ENCODE measurements around the gene GPD2. TPM values are rescaled to one million over a fixed set of nuclear protein-coding genes. Genes with fewer than 3 reads are reported as not detected.

The GPD2 gene
- total and polyA plus RNA-seq, 10 of the 15 experiments (the other 5 are each of a cell fraction or from before 2014, with no cell fraction given) = 10.0 to 73.5 (median 43.4) TPM

DNA sequence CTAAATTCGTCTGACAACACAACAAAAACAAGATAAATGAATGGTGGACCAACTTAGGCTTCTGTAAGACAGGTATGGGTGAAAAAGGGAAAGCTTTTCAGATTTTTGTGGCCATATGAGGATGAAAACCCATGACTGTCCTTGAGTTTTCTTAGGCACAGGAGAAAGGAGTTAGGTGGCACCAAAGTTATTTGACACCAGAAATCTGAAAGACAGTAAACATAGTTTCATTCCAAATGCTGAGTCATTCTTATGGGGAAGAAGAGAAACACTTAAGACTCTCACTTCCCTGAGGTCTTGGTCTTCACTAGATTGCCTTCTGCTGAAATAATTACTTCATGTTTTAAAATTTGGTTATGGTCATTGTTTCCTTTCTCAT is 5.2 kb upstream of the GPD2 start (continued):
- TF ChIP-seq MYB (IDR thresholded peaks at IDR 0.05; ENCODE audit: borderline replicate concordance, low read depth, low read length) (no peak), ZNF24 (IDR thresholded peaks at IDR 0.05) (no peak), RAD51 (IDR thresholded peaks at IDR 0.05) (no peak), SKIL (IDR thresholded peaks at IDR 0.05; ENCODE audit: low read depth, poor library complexity, severe bottlenecking) (peak; percentile 55), SRF (IDR thresholded peaks at IDR 0.05; ENCODE audit: low read depth in 2 of 2, low read length in 2 of 2) (no peak), IKZF1 (conservative IDR thresholded peaks at IDR 0.05) (peak; percentile 85), IKZF2 (IDR thresholded peaks at IDR 0.05) (peak; percentile 86 to 88), NFIC (IDR thresholded peaks at IDR 0.05; ENCODE audit: low read depth, low read length) (peak; percentile 82), BHLHE40 (IDR thresholded peaks at IDR 0.05; ENCODE audit: borderline replicate concordance in 1 of 2, low read depth in 2 of 2, low read length in 1 of 2) (0 out of 4 replicates have a peak, but pooled peaks of 1 of the 2 experiments have one; percentile 16), POLR2AphosphoS2 (IDR thresholded peaks at IDR 0.05; ENCODE audit: low read depth, low read length) (no peak), NBN (IDR thresholded peaks at IDR 0.05) (0 out of 2 replicates have a peak, but pooled peaks have one; percentile 33), BCL11A (IDR thresholded peaks at IDR 0.05; ENCODE audit: low read depth, low read length) (peak; percentile 37; the same call in 1 of the 2 replicates), CHD4 (IDR thresholded peaks at IDR 0.05) (no peak), ZBTB33 (IDR thresholded peaks at IDR 0.05) (no peak), DPF2 (IDR thresholded peaks at IDR 0.05) (peak; percentile 61; the same call in 1 of the 2 replicates), STAT3 (IDR thresholded peaks at IDR 0.05; ENCODE audit: low read depth, low read length) (no peak), ZBTB4 (CRISPR knock-in tag; IDR thresholded peaks at IDR 0.05) (no peak)
- TF ChIP-seq, protein P1, sequence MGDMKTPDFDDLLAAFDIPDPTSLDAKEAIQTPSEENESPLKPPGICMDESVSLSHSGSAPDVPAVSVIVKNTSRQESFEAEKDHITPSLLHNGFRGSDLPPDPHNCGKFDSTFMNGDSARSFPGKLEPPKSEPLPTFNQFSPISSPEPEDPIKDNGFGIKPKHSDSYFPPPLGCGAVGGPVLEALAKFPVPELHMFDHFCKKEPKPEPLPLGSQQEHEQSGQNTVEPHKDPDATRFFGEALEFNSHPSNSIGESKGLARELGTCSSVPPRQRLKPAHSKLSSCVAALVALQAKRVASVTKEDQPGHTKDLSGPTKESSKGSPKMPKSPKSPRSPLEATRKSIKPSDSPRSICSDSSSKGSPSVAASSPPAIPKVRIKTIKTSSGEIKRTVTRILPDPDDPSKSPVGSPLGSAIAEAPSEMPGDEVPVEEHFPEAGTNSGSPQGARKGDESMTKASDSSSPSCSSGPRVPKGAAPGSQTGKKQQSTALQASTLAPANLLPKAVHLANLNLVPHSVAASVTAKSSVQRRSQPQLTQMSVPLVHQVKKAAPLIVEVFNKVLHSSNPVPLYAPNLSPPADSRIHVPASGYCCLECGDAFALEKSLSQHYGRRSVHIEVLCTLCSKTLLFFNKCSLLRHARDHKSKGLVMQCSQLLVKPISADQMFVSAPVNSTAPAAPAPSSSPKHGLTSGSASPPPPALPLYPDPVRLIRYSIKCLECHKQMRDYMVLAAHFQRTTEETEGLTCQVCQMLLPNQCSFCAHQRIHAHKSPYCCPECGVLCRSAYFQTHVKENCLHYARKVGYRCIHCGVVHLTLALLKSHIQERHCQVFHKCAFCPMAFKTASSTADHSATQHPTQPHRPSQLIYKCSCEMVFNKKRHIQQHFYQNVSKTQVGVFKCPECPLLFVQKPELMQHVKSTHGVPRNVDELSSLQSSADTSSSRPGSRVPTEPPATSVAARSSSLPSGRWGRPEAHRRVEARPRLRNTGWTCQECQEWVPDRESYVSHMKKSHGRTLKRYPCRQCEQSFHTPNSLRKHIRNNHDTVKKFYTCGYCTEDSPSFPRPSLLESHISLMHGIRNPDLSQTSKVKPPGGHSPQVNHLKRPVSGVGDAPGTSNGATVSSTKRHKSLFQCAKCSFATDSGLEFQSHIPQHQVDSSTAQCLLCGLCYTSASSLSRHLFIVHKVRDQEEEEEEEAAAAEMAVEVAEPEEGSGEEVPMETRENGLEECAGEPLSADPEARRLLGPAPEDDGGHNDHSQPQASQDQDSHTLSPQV (IDR thresholded peaks at IDR 0.05) = no peak
- TF ChIP-seq, protein P2, sequence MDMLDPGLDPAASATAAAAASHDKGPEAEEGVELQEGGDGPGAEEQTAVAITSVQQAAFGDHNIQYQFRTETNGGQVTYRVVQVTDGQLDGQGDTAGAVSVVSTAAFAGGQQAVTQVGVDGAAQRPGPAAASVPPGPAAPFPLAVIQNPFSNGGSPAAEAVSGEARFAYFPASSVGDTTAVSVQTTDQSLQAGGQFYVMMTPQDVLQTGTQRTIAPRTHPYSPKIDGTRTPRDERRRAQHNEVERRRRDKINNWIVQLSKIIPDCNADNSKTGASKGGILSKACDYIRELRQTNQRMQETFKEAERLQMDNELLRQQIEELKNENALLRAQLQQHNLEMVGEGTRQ (IDR thresholded peaks at IDR 0.05; ENCODE audit: borderline replicate concordance, low read depth, low read length) = no peak

Measured in GM12878 (cell line).